Measurements from ENCODE around the gene CYRIA. TPM values are rescaled to one million over a fixed set of nuclear protein-coding genes. Genes with fewer than 3 reads are reported as not detected.

The CYRIA gene
- total and polyA plus RNA-seq, 2 donors (not counting 1 experiment from before 2014, with no cell fraction given): 6.3 to 10.2 TPM

GRCh38 chr2:16639431-16639830, 26.2 kb downstream of the CYRIA start:
- no peak overlapping the region for H3K4me3 ChIP-seq (replicated peaks in 1 of 4; ENCODE audit: control extremely low read depth in 1 of 4, insufficient read depth in 1 of 4, low read depth in 3 of 4, low read length in 4 of 4)
- no peak overlapping the region for H3K27ac ChIP-seq (ENCODE audit: insufficient read depth, low read length)
- TF ChIP-seq CTCF (conservative IDR thresholded peaks at IDR 0.05 in 1 of 2, IDR thresholded peaks at IDR 0.05 in 1 of 2; ENCODE audit: low read depth in 1 of 2, low read length in 2 of 2) (no peak), EZH2 (IDR thresholded peaks at IDR 0.05; ENCODE audit: low read length, missing control alignments) (no peak)
- DNase-seq (ENCODE audit: low read depth in 2 of 2): no peak
- no peaks in the 10 kb centered on the region for H3K36me3 ChIP-seq (ENCODE audit: control insufficient read depth, insufficient read depth, low read length)
- no peak overlapping the region for H3K4me2 ChIP-seq (ENCODE audit: extremely low read depth, insufficient read depth, low read length)
- H2AFZ ChIP-seq (ENCODE audit: low read length): no peak overlapping the region
- no peaks in the 10 kb centered on the region for H4K20me1 ChIP-seq (ENCODE audit: control insufficient read depth, extremely low read depth, insufficient read depth, low read length)
- H3K79me2 ChIP-seq (ENCODE audit: control insufficient read depth, insufficient read depth, low read length): no peaks in the 10 kb centered on the region
- no peak overlapping the region for H3K9ac ChIP-seq (ENCODE audit: insufficient read depth, low read length)
- H3K27me3 ChIP-seq (ENCODE audit: control insufficient read depth, insufficient read depth, low read length): no peaks in the 10 kb centered on the region
- no peaks in the 10 kb centered on the region for H3K9me3 ChIP-seq (ENCODE audit: control insufficient read depth, insufficient read depth, low read depth, low read length)
- H3K4me1 ChIP-seq (ENCODE audit: control insufficient read depth, extremely low read depth, insufficient read depth, low read length): peaks cover 6% of the 10 kb centered on the region

GRCh38 chr2:16638946-16639345, 26.7 kb downstream of the CYRIA start:
- H3K9ac ChIP-seq (ENCODE audit: insufficient read depth, low read length): no peak overlapping the region
- no peak overlapping the region for H3K4me2 ChIP-seq (ENCODE audit: extremely low read depth, insufficient read depth, low read length)
- no peaks in the 10 kb centered on the region for H3K9me3 ChIP-seq (ENCODE audit: control insufficient read depth, insufficient read depth, low read depth, low read length)
- H2AFZ ChIP-seq (ENCODE audit: low read length): no peak overlapping the region
- no peak overlapping the region for H3K4me3 ChIP-seq (replicated peaks in 1 of 4; ENCODE audit: control extremely low read depth in 1 of 4, insufficient read depth in 1 of 4, low read depth in 3 of 4, low read length in 4 of 4)
- no peaks in the 10 kb centered on the region for H3K27me3 ChIP-seq (ENCODE audit: control insufficient read depth, insufficient read depth, low read length)
- no peak for TF ChIP-seq CTCF (conservative IDR thresholded peaks at IDR 0.05 in 1 of 2, IDR thresholded peaks at IDR 0.05 in 1 of 2; ENCODE audit: low read depth in 1 of 2, low read length in 2 of 2)
- TF ChIP-seq EZH2 (IDR thresholded peaks at IDR 0.05; ENCODE audit: low read length, missing control alignments): no peak
- H3K27ac ChIP-seq (ENCODE audit: insufficient read depth, low read length): no peak overlapping the region
- no peaks in the 10 kb centered on the region for H3K36me3 ChIP-seq (ENCODE audit: control insufficient read depth, insufficient read depth, low read length)
- peaks cover 6% of the 10 kb centered on the region for H3K4me1 ChIP-seq (ENCODE audit: control insufficient read depth, extremely low read depth, insufficient read depth, low read length)
- no peak for DNase-seq (ENCODE audit: low read depth in 2 of 2)
- no peaks in the 10 kb centered on the region for H4K20me1 ChIP-seq (ENCODE audit: control insufficient read depth, extremely low read depth, insufficient read depth, low read length)
- H3K79me2 ChIP-seq (ENCODE audit: control insufficient read depth, insufficient read depth, low read length): no peaks in the 10 kb centered on the region

- H3K36me3 ChIP-seq (ENCODE audit: control insufficient read depth, insufficient read depth, low read length): no peaks in the 10 kb centered on the region
- H3K9ac ChIP-seq (ENCODE audit: insufficient read depth, low read length): no peak overlapping the region
- no peak overlapping the region for H3K4me2 ChIP-seq (ENCODE audit: extremely low read depth, insufficient read depth, low read length)
- no peaks in the 10 kb centered on the region for H3K79me2 ChIP-seq (ENCODE audit: control insufficient read depth, insufficient read depth, low read length)
- peaks cover 6% of the 10 kb centered on the region for H3K4me1 ChIP-seq (ENCODE audit: control insufficient read depth, extremely low read depth, insufficient read depth, low read length)
- TF ChIP-seq EZH2 (IDR thresholded peaks at IDR 0.05; ENCODE audit: low read length, missing control alignments) (no peak), CTCF (conservative IDR thresholded peaks at IDR 0.05 in 1 of 2, IDR thresholded peaks at IDR 0.05 in 1 of 2; ENCODE audit: low read depth in 1 of 2, low read length in 2 of 2) (no peak)
- no peaks in the 10 kb centered on the region for H3K27me3 ChIP-seq (ENCODE audit: control insufficient read depth, insufficient read depth, low read length)
- H3K4me3 ChIP-seq (replicated peaks in 1 of 4; ENCODE audit: control extremely low read depth in 1 of 4, insufficient read depth in 1 of 4, low read depth in 3 of 4, low read length in 4 of 4): no peak overlapping the region
- H2AFZ ChIP-seq (ENCODE audit: low read length): no peak overlapping the region
- H3K27ac ChIP-seq (ENCODE audit: insufficient read depth, low read length): no peak overlapping the region
- H4K20me1 ChIP-seq (ENCODE audit: control insufficient read depth, extremely low read depth, insufficient read depth, low read length): no peaks in the 10 kb centered on the region
- DNase-seq (ENCODE audit: low read depth in 2 of 2): no peak
- no peaks in the 10 kb centered on the region for H3K9me3 ChIP-seq (ENCODE audit: control insufficient read depth, insufficient read depth, low read depth, low read length)
Measured at GRCh38 chr2:16637304-16637703, 28.3 kb downstream of the CYRIA start.
